Esophagus squamous epithelium (tissue), 5 donors: ENCODE data around the gene PDILT. TPM values are rescaled to one million over a fixed set of nuclear protein-coding genes. Genes with fewer than 3 reads are reported as not detected.

Experiments used
- DNase-seq: peaks from one replicate; lab custom pipeline; 2025; lab: John Stamatoyannopoulos, UW
- H3K27ac ChIP-seq, 4 donors: fragments of 200-600 bp; sonication (generic); one replicate each; pipeline ENCODE4 v1.5.1; 2016 to 2019; ENCODE audit warnings: mild to moderate bottlenecking in 1 of 4
- H3K27me3 ChIP-seq, 4 donors: fragments of 200-600 bp; sonication (generic); 1 replicate in 3 of 4; 2 replicates in 1 of 4; pipeline versions ENCODE4 v1.5.1 to v1.6.0; 2017 to 2021; ENCODE audit warnings: antibody characterized with exemption in 1 of 4
- H3K36me3 ChIP-seq, 3 donors: fragments of 200-600 bp; sonication (generic); one replicate each; pipeline ENCODE4 v1.5.1; 2016 to 2019
- H3K4me1 ChIP-seq, 3 donors: fragments of 200-600 bp; sonication (generic); one replicate each; pipeline ENCODE4 v1.5.1; 2017 to 2019
- H3K4me3 ChIP-seq, 4 donors: fragments of 200-600 bp; sonication (generic); 1 replicate in 3 of 4; 2 replicates in 1 of 4; pipeline ENCODE4 v1.5.1; 2016 to 2019; ENCODE audit warnings: mild to moderate bottlenecking in 2 of 4, moderate library complexity in 1 of 4
- H3K9me3 ChIP-seq, 3 donors: fragments of 200-600 bp; sonication (generic); one replicate each; pipeline ENCODE4 v1.5.1; 2016 to 2019
- CTCF ChIP-seq, 6 experiments: fragments of 450-650 bp in 4 of 6; fragments of 200-600 bp in 2 of 6; sonication (generic) in 2 of 6; IDR thresholded peaks; one replicate each; pipeline ENCODE4 v1.5.1; 2016 to 2019; ENCODE audit warnings: antibody characterized with exemption in 6 of 6, mild to moderate bottlenecking in 4 of 6, moderate library complexity in 4 of 6
- POLR2A ChIP-seq, 4 donors: fragments of 450-650 bp; IDR thresholded peaks; one replicate each; pipeline ENCODE4 v1.6.1; 2017; ENCODE audit warnings: antibody characterized with exemption in 4 of 4, mild to moderate bottlenecking in 4 of 4, moderate library complexity in 3 of 4
- WGBS, 2 donors: methylation state at CpG; one replicate each; pipeline ENCODE4 v1.1.5; 2018; 5-methylcytosine and 5-hydroxymethylcytosine counted together
- intact Hi-C: fragments of 100-400 bp; cut with DNase I; formaldehyde crosslinking; loops from one replicate; pipeline ENCODE4 v1.15.0; 2022
- total RNA-seq, 4 donors: library from RNA; depleted of rRNA; stranded (reverse); fragments of >200 nt; gene quantifications; one replicate each; pipeline ENCODE4 v1.1.0, GENCODE V29; 2016
- donor health status: DM: yes; HTN: yes; CAD: no.

The PDILT gene
- total RNA-seq, 4 donors from 2014 or later: not detected

GRCh38 chr16:20363191-20363590 is 41.3 kb downstream of the PDILT start:
- 23 to 37% methylated on average over 2 of the region's 2 CpGs for WGBS, 2 donors

GRCh38 chr16:20359997-20360396 is 44.5 kb downstream of the PDILT start:
- no peak overlapping the region for H3K27ac ChIP-seq
- intact Hi-C loops: no loop called here
- no peaks in the 10 kb centered on the region for H3K36me3 ChIP-seq
- TF ChIP-seq POLR2A (IDR thresholded peaks at IDR 0.05) (no peak), CTCF (IDR thresholded peaks at IDR 0.05) (no peak)
- H3K4me3 ChIP-seq: no peak overlapping the region
- WGBS, 2 donors: 65 to 73% methylated on average over 2 of the region's 2 CpGs
- no peaks in the 10 kb centered on the region for H3K4me1 ChIP-seq
- peaks cover 0 to 6% (median 0%) of the 10 kb centered on the region in 4 donors for H3K27me3 ChIP-seq
- no peaks in the 10 kb centered on the region for H3K9me3 ChIP-seq
- DNase-seq: no peak

More at GRCh38 chr16:20363191-20363590, 41.3 kb downstream of the PDILT start:
- no peak for DNase-seq
- H3K27me3 ChIP-seq: peaks cover 0 to 7% (median 0%) of the 10 kb centered on the region in 4 donors
- H3K9me3 ChIP-seq: no peaks in the 10 kb centered on the region
- H3K27ac ChIP-seq: no peak overlapping the region
- no peaks in the 10 kb centered on the region for H3K36me3 ChIP-seq
- no peaks in the 10 kb centered on the region for H3K4me1 ChIP-seq
- H3K4me3 ChIP-seq: no peak overlapping the region
- intact Hi-C loops: no loop called here
- TF ChIP-seq CTCF (IDR thresholded peaks at IDR 0.05) (no peak), POLR2A (IDR thresholded peaks at IDR 0.05) (no peak)

- H3K4me1 ChIP-seq: no peaks in the 10 kb centered on the region
- no peaks in the 10 kb centered on the region for H3K36me3 ChIP-seq
- peaks cover 0 to 7% (median 0%) of the 10 kb centered on the region in 4 donors for H3K27me3 ChIP-seq
- no peak for TF ChIP-seq CTCF (IDR thresholded peaks at IDR 0.05)
- TF ChIP-seq POLR2A (IDR thresholded peaks at IDR 0.05): no peak
- H3K4me3 ChIP-seq: no peak overlapping the region
- H3K9me3 ChIP-seq: no peaks in the 10 kb centered on the region
- no peak overlapping the region for H3K27ac ChIP-seq
- DNase-seq: no peak
- intact Hi-C loops: no loop called here
- 54 to 68% methylated on average over 6 to 7 of the region's 7 CpGs for WGBS, 2 donors
Measured at GRCh38 chr16:20355114-20355782, 49.3 kb downstream of the PDILT start.

- TF ChIP-seq POLR2A (IDR thresholded peaks at IDR 0.05): no peak
- no peak for TF ChIP-seq CTCF (IDR thresholded peaks at IDR 0.05)
- no peak for DNase-seq
- Histone ChIP-seq H3K36me3 (no peaks in the 10 kb centered on the region), H3K27me3 (peaks cover 0 to 23% (median 0%) of the 10 kb centered on the region in 4 donors), H3K27ac (no peak overlapping the region), H3K4me1 (peaks cover 0 to 7% (median 0%) of the 10 kb centered on the region in 3 donors), H3K4me3 (no peak overlapping the region), H3K9me3 (no peaks in the 10 kb centered on the region)
- intact Hi-C loops: no loop called here
Measured at GRCh38 chr16:20353379-20353778, 51.2 kb downstream of the PDILT start.

DNA sequence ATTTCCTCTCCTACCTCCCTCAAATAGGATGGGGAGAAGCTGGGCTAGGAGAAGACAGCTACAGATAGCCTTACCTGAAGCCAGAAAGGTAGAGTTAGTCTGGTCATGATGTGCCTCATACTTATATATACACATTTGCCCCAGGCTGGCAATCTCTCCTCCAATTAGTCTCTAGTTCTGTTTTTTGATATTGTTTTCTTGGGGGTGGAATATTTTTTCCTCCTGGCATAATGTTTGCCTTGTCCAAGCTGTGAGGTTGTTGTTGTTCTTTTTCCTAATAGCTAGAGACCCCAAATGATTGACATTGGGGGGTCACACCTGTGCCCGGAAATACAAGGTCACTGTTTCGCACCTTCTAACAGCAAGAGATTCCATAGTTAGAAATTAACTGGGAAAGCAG is 51.9 kb downstream of the PDILT start, which contains the start of gene UMOD:
Gene UMOD, minus strand, starts transcription at position 101 of the 400 bp plus-strand sequence. CDS start 1,978 bp downstream, outside the sequence.
- no peak for TF ChIP-seq CTCF (IDR thresholded peaks at IDR 0.05)
- no peak for TF ChIP-seq POLR2A (IDR thresholded peaks at IDR 0.05)
- peaks cover 0 to 9% (median 0%) of the 10 kb centered on the region in 3 donors for H3K4me1 ChIP-seq
- H3K36me3 ChIP-seq: no peaks in the 10 kb centered on the region
- intact Hi-C loops: no loop called here
- 56 to 72% methylated on average over 2 of the region's 2 CpGs for WGBS, 2 donors
- no peak within 1 kb of the TSS for H3K4me3 ChIP-seq
- no peak within 1 kb of the TSS for H3K27ac ChIP-seq
- peaks cover 0 to 26% (median 0%) of the 10 kb centered on the region in 4 donors for H3K27me3 ChIP-seq
- DNase-seq: no peak
- no peaks in the 10 kb centered on the region for H3K9me3 ChIP-seq
